Breast epithelium (tissue), 4 donors: ENCODE data around the gene KIAA1210. TPM values are rescaled to one million over a fixed set of nuclear protein-coding genes. Genes with fewer than 3 reads are reported as not detected.

Experiments
- DNase-seq, 2 donors: peaks; one replicate each; pipeline ENCODE4 v3.0.0-alpha.2; 2019; ENCODE audit warnings: low spot score in 2 of 2
- H3K27ac ChIP-seq, 2 donors: fragments of 200-600 bp; sonication (generic) in 1 of 2; one replicate each; pipeline ENCODE4 v1.5.1; 2016 to 2019; ENCODE audit warnings: mild to moderate bottlenecking in 1 of 2
- H3K27me3 ChIP-seq, 2 donors: fragments of 200-600 bp; sonication (generic) in 1 of 2; one replicate each; pipeline versions ENCODE4 v1.5.1 to v1.6.0; 2017 to 2019; ENCODE audit warnings: control low read depth in 1 of 2, mild to moderate bottlenecking in 1 of 2
- H3K36me3 ChIP-seq: fragments of 200-600 bp; one replicate; pipeline ENCODE4 v1.5.1; 2019
- H3K4me1 ChIP-seq, 2 donors: fragments of 200-600 bp; sonication (generic); one replicate each; pipeline ENCODE4 v1.5.1; 2016 to 2019; ENCODE audit warnings: control low read depth in 1 of 2
- H3K4me3 ChIP-seq, 3 donors: fragments of 200-600 bp; sonication (generic); 1 replicate in 2 of 3; 2 replicates in 1 of 3; pipeline ENCODE4 v1.5.1; 2016 to 2019; ENCODE audit warnings: mild to moderate bottlenecking in 3 of 3, moderate library complexity in 2 of 3
- H3K9me3 ChIP-seq, 2 donors: fragments of 200-600 bp; sonication (generic) in 1 of 2; one replicate each; pipeline ENCODE4 v1.5.1; 2016 to 2019; ENCODE audit warnings: control low read depth in 1 of 2
- CTCF ChIP-seq, 3 donors: fragments of 450-650 bp; IDR thresholded peaks; one replicate each; pipeline ENCODE4 v1.5.1; 2016 to 2017; ENCODE audit warnings: antibody characterized with exemption in 3 of 3, mild to moderate bottlenecking in 3 of 3, moderate library complexity in 3 of 3
- POLR2A ChIP-seq: fragments of 450-650 bp; IDR thresholded peaks from one replicate; pipeline ENCODE4 v1.6.1; 2016; ENCODE audit warnings: antibody characterized with exemption, mild to moderate bottlenecking, moderate library complexity
- POLR2AphosphoS5 ChIP-seq, 3 donors: sonication (generic); formaldehyde crosslinking; IDR thresholded peaks; one replicate each; pipeline ENCODE4 v1.6.1; 2017; ENCODE audit warnings: antibody characterized with exemption in 3 of 3
- intact Hi-C: fragments of 100-400 bp; cut with DNase I; formaldehyde crosslinking; loops from one replicate; pipeline ENCODE4 v1.15.1; 2023; ENCODE audit warnings: low total_unique reads
- total RNA-seq, 3 donors: library from RNA; depleted of rRNA; stranded (reverse); fragments of >200 nt; gene quantifications; one replicate each; pipeline ENCODE4 v1.1.0, GENCODE V29; 2016

The KIAA1210 gene
- total RNA-seq, 3 donors from 2014 or later, result 0.15 TPM; not detected in 2

DNA sequence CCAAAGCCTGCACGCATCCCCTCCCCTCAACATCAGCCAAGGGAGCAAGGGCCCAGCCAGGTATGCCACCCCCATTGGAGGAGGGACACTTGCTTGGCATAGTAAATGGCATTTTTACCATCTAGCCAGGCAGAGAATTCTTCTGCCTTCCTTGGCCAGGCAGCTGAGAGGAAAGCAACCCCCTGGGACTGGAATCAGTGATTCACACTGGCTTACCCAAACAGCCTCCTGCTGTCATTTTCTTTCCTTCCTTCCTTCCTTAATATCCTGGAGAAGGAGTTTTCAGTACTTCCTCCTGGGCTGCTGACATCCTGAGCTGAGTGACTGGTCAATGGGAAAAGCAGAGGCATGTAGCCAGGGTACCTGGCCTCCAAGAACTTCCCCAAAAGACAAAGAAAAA, 28.6 kb upstream of the KIAA1210 start:
- H3K27me3 ChIP-seq, result peaks cover 0 to 58% of the 10 kb centered on the region in 2 donors
- intact Hi-C loops, result no loop called here
- no peaks in the 10 kb centered on the region for H3K9me3 ChIP-seq
- no peak for DNase-seq
- no peak overlapping the region for H3K27ac ChIP-seq
- no peaks in the 10 kb centered on the region for H3K36me3 ChIP-seq
- H3K4me3 ChIP-seq, result no peak overlapping the region
- H3K4me1 ChIP-seq, result no peaks in the 10 kb centered on the region
- TF ChIP-seq POLR2A, result no peak

DNA sequence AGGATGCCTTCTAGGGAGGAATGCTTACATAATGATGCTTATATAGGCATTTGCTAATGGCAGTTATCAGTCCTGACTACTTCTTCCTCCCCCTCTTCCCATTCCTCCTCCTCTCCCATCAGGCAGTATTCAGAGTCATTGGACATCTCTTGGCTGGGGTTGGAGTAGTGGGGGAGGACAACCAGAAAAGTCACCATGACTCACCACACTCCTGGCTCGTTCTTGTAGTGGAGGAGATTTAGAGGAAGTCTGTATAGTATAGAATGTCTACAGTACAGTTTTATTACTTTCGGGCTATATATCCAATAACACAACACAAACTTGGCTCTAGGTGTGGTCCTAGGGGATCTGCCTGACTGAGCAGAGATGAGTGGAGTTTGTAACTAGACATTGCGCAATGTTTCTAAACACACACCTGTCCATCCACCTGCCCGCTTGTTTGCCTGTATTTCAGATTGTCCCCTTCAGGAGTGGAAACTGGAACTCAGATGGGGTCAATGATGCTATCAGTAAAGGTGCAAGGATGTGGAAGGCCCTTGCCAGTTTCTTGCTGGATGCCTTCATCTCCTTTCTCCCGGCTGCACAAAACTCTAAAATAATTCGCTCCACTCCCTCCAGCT, 27.9 kb upstream of the KIAA1210 start:
- Histone ChIP-seq H3K4me3 (no peak overlapping the region), H3K4me1 (no peaks in the 10 kb centered on the region), H3K27ac (no peak overlapping the region), H3K27me3 (peaks cover 0 to 59% of the 10 kb centered on the region in 2 donors), H3K36me3 (no peaks in the 10 kb centered on the region), H3K9me3 (no peaks in the 10 kb centered on the region)
- intact Hi-C loops, result no loop called here
- no peak for TF ChIP-seq POLR2AphosphoS5 (IDR thresholded peaks at IDR 0.05)
- no peak for TF ChIP-seq CTCF (IDR thresholded peaks at IDR 0.05)
- no peak for TF ChIP-seq POLR2A
- no peak for DNase-seq

DNA sequence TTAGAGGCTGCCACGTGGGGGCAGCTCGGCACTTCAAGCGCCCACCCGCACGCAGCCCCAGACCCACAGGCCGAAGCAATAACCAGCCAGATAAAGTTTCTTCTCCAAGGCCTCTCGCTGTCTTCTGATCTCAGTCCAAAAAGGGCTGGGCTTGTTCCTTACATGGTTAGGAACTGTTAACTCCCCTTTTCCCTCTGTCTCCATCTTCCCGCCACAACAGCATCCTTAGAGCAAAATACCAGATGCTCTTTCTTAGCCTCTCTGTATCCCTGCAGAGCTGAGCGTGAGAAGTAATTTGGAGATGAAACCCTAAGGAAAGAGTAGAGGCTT, 23.4 kb upstream of the KIAA1210 start:
- H3K36me3 ChIP-seq, result no peaks in the 10 kb centered on the region
- no peaks in the 10 kb centered on the region for H3K9me3 ChIP-seq
- peaks cover 0 to 61% of the 10 kb centered on the region in 2 donors for H3K27me3 ChIP-seq
- no peak overlapping the region for H3K4me3 ChIP-seq
- no peak for TF ChIP-seq POLR2A
- no peak for TF ChIP-seq CTCF (IDR thresholded peaks at IDR 0.05)
- no peak for TF ChIP-seq POLR2AphosphoS5 (IDR thresholded peaks at IDR 0.05)
- H3K4me1 ChIP-seq, result no peaks in the 10 kb centered on the region
- DNase-seq, result no peak
- no peak overlapping the region for H3K27ac ChIP-seq
- intact Hi-C loops, result no loop called here

DNA sequence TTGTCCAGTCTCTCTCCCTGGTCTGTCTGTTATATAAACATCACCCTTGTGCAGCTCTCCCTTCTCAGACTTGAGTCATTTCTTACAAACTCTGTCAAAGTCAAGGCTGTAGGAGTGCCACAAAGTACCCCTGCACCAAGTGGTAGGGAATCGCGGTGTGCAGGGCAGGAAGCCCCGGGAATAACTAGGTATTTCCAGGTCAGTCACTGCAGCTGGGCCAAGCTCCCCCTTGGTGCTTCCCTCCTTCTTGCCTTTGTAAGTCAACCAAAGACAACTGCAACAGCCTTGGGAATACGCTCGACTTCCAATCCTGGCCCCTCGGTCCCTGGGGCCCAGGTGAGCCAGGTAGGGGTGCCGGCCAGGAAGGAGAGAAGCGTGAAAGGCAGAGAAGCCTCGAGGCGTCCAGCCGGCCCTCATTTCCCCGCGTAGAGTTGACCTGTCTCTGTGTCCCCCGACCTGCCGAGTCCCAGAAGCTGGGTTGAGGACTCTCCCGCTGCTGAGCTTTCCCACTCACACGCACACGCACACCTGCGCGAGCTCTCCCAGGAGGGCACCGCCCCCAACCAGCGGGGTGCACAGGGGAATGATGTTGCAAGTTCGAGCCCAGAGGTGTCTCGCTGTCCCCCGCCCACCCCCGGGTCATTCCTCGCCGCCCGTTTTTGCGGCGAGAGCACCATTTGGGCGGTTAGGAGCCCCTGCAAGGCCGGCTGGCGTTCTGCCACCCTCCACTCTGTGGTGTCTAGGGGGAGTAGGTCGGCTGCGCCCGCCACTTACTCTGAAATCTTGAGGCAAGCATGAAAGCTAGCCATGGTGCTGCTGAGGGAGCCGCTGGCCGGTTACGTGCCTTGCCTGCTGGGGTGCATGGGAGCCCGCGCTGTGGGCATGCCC, 22.8 kb upstream of the KIAA1210 start:
- intact Hi-C loops, result no loop called here
- Histone ChIP-seq H3K36me3 (no peaks in the 10 kb centered on the region), H3K9me3 (no peaks in the 10 kb centered on the region), H3K4me3 (no peak overlapping the region), H3K27me3 (peaks cover 0 to 58% of the 10 kb centered on the region in 2 donors), H3K27ac (no peak overlapping the region), H3K4me1 (no peaks in the 10 kb centered on the region)
- no peak for DNase-seq
- TF ChIP-seq POLR2AphosphoS5 (IDR thresholded peaks at IDR 0.05) (no peak), POLR2A (no peak), CTCF (IDR thresholded peaks at IDR 0.05) (no peak)

DNA sequence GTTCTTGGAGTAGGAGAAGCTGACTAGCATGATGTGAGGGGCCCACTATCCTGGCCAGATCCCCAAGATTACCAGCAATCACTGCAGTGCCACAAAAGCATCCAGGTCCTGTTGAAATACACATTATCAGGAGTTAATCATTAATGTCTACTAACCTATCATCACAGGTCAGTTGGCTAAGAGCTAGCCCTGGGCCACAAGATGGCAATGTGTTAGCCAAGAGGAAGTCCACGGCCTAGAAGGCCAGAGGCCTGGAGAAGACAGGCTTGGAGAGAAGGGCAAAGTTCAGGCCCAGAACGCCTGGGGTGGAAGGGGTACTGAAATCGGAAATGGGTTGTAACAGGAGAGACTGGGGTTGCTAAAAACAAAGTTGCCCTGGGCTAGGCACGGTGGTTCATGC, 19.9 kb upstream of the KIAA1210 start:
- no peaks in the 10 kb centered on the region for H3K9me3 ChIP-seq
- no peaks in the 10 kb centered on the region for H3K36me3 ChIP-seq
- no peaks in the 10 kb centered on the region for H3K4me1 ChIP-seq
- intact Hi-C loops, result no loop called here
- no peak for DNase-seq
- H3K4me3 ChIP-seq, result no peak overlapping the region
- peaks cover 0 to 44% of the 10 kb centered on the region in 2 donors for H3K27me3 ChIP-seq
- TF ChIP-seq CTCF (IDR thresholded peaks at IDR 0.05) (no peak), POLR2AphosphoS5 (IDR thresholded peaks at IDR 0.05) (no peak), POLR2A (no peak)
- no peak overlapping the region for H3K27ac ChIP-seq
